GM21529 (cell line): ENCODE results near the gene CDH23.

Experiments used
- ATAC-seq: cut with Tn5 transposase; IDR thresholded peaks from one replicate; pipeline ENCODE4 v1.9.1; 2021; ENCODE audit not compliant: unreplicated experiment

CDH23 gene

GRCh38 chr10:71531485-71532446, 135.0 kb downstream of the CDH23 start:
- no peak for ATAC-seq

- ATAC-seq: no peak
Measured at GRCh38 chr10:71532878-71533277, 136.2 kb downstream of the CDH23 start.

GRCh38 chr10:71533936-71534335, 137.2 kb downstream of the CDH23 start:
- ATAC-seq: no peak

- ATAC-seq: no peak
Measured at GRCh38 chr10:71534568-71535194, 138.0 kb downstream of the CDH23 start.

GRCh38 chr10:71536332-71536731, 139.6 kb downstream of the CDH23 start:
- no peak for ATAC-seq

GRCh38 chr10:71537125-71537524, 140.4 kb downstream of the CDH23 start:
- no peak for ATAC-seq

- no peak for ATAC-seq
Measured at GRCh38 chr10:71537681-71538080, 141.0 kb downstream of the CDH23 start.

- no peak for ATAC-seq
Measured at GRCh38 chr10:71538608-71539260, 142.0 kb downstream of the CDH23 start.

- no peak for ATAC-seq
Measured at GRCh38 chr10:71539442-71540118, 142.9 kb downstream of the CDH23 start.

- ATAC-seq: no peak
Measured at GRCh38 chr10:71542478-71542877, 145.8 kb downstream of the CDH23 start.

GRCh38 chr10:71543608-71544170, 147.0 kb downstream of the CDH23 start:
- ATAC-seq: no peak

GRCh38 chr10:71545001-71545400, 148.3 kb downstream of the CDH23 start:
- no peak for ATAC-seq

- no peak for ATAC-seq
Measured at GRCh38 chr10:71546220-71546619, 149.5 kb downstream of the CDH23 start.

GRCh38 chr10:71547312-71547711, 150.6 kb downstream of the CDH23 start:
- no peak for ATAC-seq

- ATAC-seq: no peak
Measured at GRCh38 chr10:71547876-71548846, 151.4 kb downstream of the CDH23 start.

GRCh38 chr10:71549766-71550533, 153.2 kb downstream of the CDH23 start:
- no peak for ATAC-seq

- ATAC-seq: no peak
Measured at GRCh38 chr10:71550628-71551027, 153.9 kb downstream of the CDH23 start.

- ATAC-seq: no peak
Measured at GRCh38 chr10:71551970-71552369, 155.2 kb downstream of the CDH23 start.

GRCh38 chr10:71553432-71553831, 156.7 kb downstream of the CDH23 start:
- no peak for ATAC-seq
